HEK293 (cell line): ENCODE measurements around the gene NSUN6.

Experiments used
- CTCF ChIA-PET: fragments of 350-600 bp; formaldehyde crosslinking; extraction: SDS; loops from one replicate; lab custom pipeline; 2021; ENCODE audit warnings: antibody characterized with exemption; lab: Yijun Ruan, JAX
- POLR2A ChIA-PET: fragments of 300-600 bp; formaldehyde crosslinking; extraction: SDS; loops from one replicate; lab custom pipeline; 2020; ENCODE audit warnings: antibody characterized with exemption, inconsistent platforms; lab: Yijun Ruan, JAX
- H3K27ac ChIP-seq: fragments of 200-500 bp; sonication (Bioruptor generic); 2 replicates; pipeline ENCODE4 v1.5.1; 2014; ENCODE audit warnings: low read depth, low read length, control low read depth, inconsistent platforms; ENCODE audit errors: extremely low read depth
- H3K36me3 ChIP-seq, 2 experiments: fragments of 200-500 bp in 1 of 2; sonication (Bioruptor generic) in 1 of 2; 1 replicate in 1 of 2; 2 replicates in 1 of 2; pipeline ENCODE4 v1.5.1; 2014 to 2017; ENCODE audit warnings: inconsistent platforms in 2 of 2, low read length in 2 of 2; ENCODE audit not compliant: control insufficient read depth in 2 of 2, insufficient read depth in 1 of 2
- H3K4me1 ChIP-seq: fragments of 200-500 bp; sonication (Bioruptor generic); 2 replicates; pipeline ENCODE4 v1.5.1; 2014; ENCODE audit warnings: mild to moderate bottlenecking, low read length, inconsistent platforms; ENCODE audit not compliant: control insufficient read depth, insufficient read depth
- H3K4me3 ChIP-seq: 2 replicates; pipeline ENCODE4 v1.5.1; 2011; ENCODE audit warnings: low read depth, mild to moderate bottlenecking, control low read depth, low read length, moderate library complexity
- H3K9me3 ChIP-seq: fragments of 200-500 bp; sonication (Bioruptor generic); 2 replicates; pipeline ENCODE4 v1.5.1; 2014; ENCODE audit warnings: low read depth, low read length, inconsistent platforms; ENCODE audit not compliant: control insufficient read depth, insufficient read depth
- HIC1 ChIP-seq: fragments of 450-650 bp; formaldehyde crosslinking; IDR thresholded peaks from 2 replicates; pipeline ENCODE4 v1.5.1; 2016; ENCODE audit warnings: missing biosample characterization, missing genetic modification characterization
- IKZF3 ChIP-seq: fragments of 450-650 bp; IDR thresholded peaks from 2 replicates; pipeline ENCODE4 v1.5.0; 2018; ENCODE audit warnings: missing biosample characterization, mild to moderate bottlenecking, missing genetic modification characterization, moderate library complexity
- KLF1 ChIP-seq: fragments of 450-650 bp; formaldehyde crosslinking; IDR thresholded peaks from 2 replicates; pipeline ENCODE4 v1.5.1; 2016; ENCODE audit warnings: missing biosample characterization, missing genetic modification characterization
- PRDM6 ChIP-seq: fragments of 450-650 bp; formaldehyde crosslinking; IDR thresholded peaks from 2 replicates; pipeline ENCODE4 v1.5.1; 2017; ENCODE audit warnings: missing biosample characterization, missing genetic modification characterization
- SP3 ChIP-seq: fragments of 450-650 bp; formaldehyde crosslinking; IDR thresholded peaks from 2 replicates; pipeline ENCODE4 v1.5.1; 2016; ENCODE audit warnings: missing biosample characterization, missing genetic modification characterization
- ZFP69B ChIP-seq: fragments of 450-650 bp; formaldehyde crosslinking; IDR thresholded peaks from 2 replicates; pipeline ENCODE4 v1.5.1; 2016; ENCODE audit warnings: missing biosample characterization, missing genetic modification characterization
- ZNF114 ChIP-seq: fragments of 450-650 bp; formaldehyde crosslinking; IDR thresholded peaks from 2 replicates; pipeline ENCODE4 v1.5.0; 2017; ENCODE audit warnings: missing biosample characterization, missing genetic modification characterization
- ZNF26 ChIP-seq: fragments of 450-650 bp; formaldehyde crosslinking; IDR thresholded peaks from 2 replicates; pipeline ENCODE4 v1.5.1; 2016; ENCODE audit warnings: missing biosample characterization, missing genetic modification characterization
- ZNF302 ChIP-seq: fragments of 450-650 bp; formaldehyde crosslinking; IDR thresholded peaks from 2 replicates; pipeline ENCODE4 v1.5.1; 2016; ENCODE audit warnings: missing biosample characterization, missing genetic modification characterization, low read depth
- ZNF324 ChIP-seq: fragments of 450-650 bp; formaldehyde crosslinking; IDR thresholded peaks from 2 replicates; pipeline ENCODE4 v1.5.1; 2016; ENCODE audit warnings: missing biosample characterization, missing genetic modification characterization
- ZNF341 ChIP-seq: fragments of 450-650 bp; formaldehyde crosslinking; IDR thresholded peaks from 2 replicates; pipeline ENCODE4; 2016; ENCODE audit warnings: low read depth, missing biosample characterization, missing genetic modification characterization
- ZNF433 ChIP-seq: fragments of 450-650 bp; formaldehyde crosslinking; IDR thresholded peaks from 2 replicates; pipeline ENCODE4 v1.5.1; 2016; ENCODE audit warnings: missing biosample characterization, missing genetic modification characterization, low read depth
- ZNF501 ChIP-seq: fragments of 450-650 bp; formaldehyde crosslinking; IDR thresholded peaks from 2 replicates; pipeline ENCODE4 v1.5.1; 2016; ENCODE audit warnings: missing biosample characterization, missing genetic modification characterization
- ZNF530 ChIP-seq: fragments of 450-650 bp; formaldehyde crosslinking; IDR thresholded peaks from 2 replicates; pipeline ENCODE4 v1.5.1; 2016; ENCODE audit warnings: low read depth, missing biosample characterization, missing genetic modification characterization
- ZNF560 ChIP-seq: fragments of 450-650 bp; formaldehyde crosslinking; IDR thresholded peaks from 2 replicates; pipeline ENCODE4 v1.5.1; 2017; ENCODE audit warnings: missing biosample characterization, missing genetic modification characterization, borderline replicate concordance
- ZNF571 ChIP-seq: fragments of 450-650 bp; formaldehyde crosslinking; IDR thresholded peaks from 2 replicates; pipeline ENCODE4 v1.5.0; 2017; ENCODE audit warnings: missing biosample characterization, missing genetic modification characterization
- ZNF629 ChIP-seq: fragments of 450-650 bp; formaldehyde crosslinking; IDR thresholded peaks from 2 replicates; pipeline ENCODE4 v1.5.1; 2017; ENCODE audit warnings: missing biosample characterization, missing genetic modification characterization
- ZNF658 ChIP-seq: fragments of 450-650 bp; formaldehyde crosslinking; IDR thresholded peaks from 2 replicates; pipeline ENCODE4; 2016; ENCODE audit warnings: missing biosample characterization, missing genetic modification characterization
- ZNF837 ChIP-seq: fragments of 450-650 bp; formaldehyde crosslinking; IDR thresholded peaks from 2 replicates; pipeline ENCODE4 v1.5.1; 2016; ENCODE audit warnings: missing biosample characterization, missing genetic modification characterization
- ZSCAN16 ChIP-seq: fragments of 450-650 bp; formaldehyde crosslinking; IDR thresholded peaks from 2 replicates; pipeline ENCODE4 v1.5.1; 2016; ENCODE audit warnings: missing biosample characterization, missing genetic modification characterization
- ZXDB ChIP-seq: fragments of 450-650 bp; formaldehyde crosslinking; IDR thresholded peaks from 2 replicates; pipeline ENCODE4 v1.5.1; 2016; ENCODE audit warnings: missing biosample characterization, missing genetic modification characterization

Gene NSUN6

GRCh38 chr10:18498998-18499397, 152.4 kb downstream of the NSUN6 start (continued):
- TF ChIP-seq ZFP69B (tag by site-specific recombination) = no peak
- no peak for TF ChIP-seq ZNF114 (tag by site-specific recombination)
- TF ChIP-seq ZSCAN16 (tag by site-specific recombination) = no peak
- TF ChIP-seq SP3 (tag by site-specific recombination) = no peak
- TF ChIP-seq KLF1 (tag by site-specific recombination) = no peak
- TF ChIP-seq ZNF433 = no peak
- TF ChIP-seq ZNF302 (tag by site-specific recombination) = no peak
- TF ChIP-seq PRDM6 (tag by site-specific recombination) = no peak
- no peak for TF ChIP-seq IKZF3 (tag by site-specific recombination)

GRCh38 chr10:18497806-18498369, 153.5 kb downstream of the NSUN6 start:
- POLR2A ChIA-PET = no interaction called here

More at GRCh38 chr10:18497806-18498369, 153.5 kb downstream of the NSUN6 start:
- H3K9me3 ChIP-seq = no peaks in the 10 kb centered on the region
- no peak overlapping the region for H3K4me3 ChIP-seq
- no peaks in the 10 kb centered on the region for H3K36me3 ChIP-seq
- no peaks in the 10 kb centered on the region for H3K4me1 ChIP-seq
- no peak for TF ChIP-seq ZNF501 (tag by site-specific recombination)
- TF ChIP-seq KLF1 (tag by site-specific recombination) = no peak
- TF ChIP-seq ZNF658 (tag by site-specific recombination) = no peak
- TF ChIP-seq IKZF3 (tag by site-specific recombination) = no peak
- no peak for TF ChIP-seq ZNF837 (tag by site-specific recombination)
- no peak for TF ChIP-seq ZNF629 (tag by site-specific recombination)
- no peak for TF ChIP-seq ZXDB (tag by site-specific recombination)
- no peak for TF ChIP-seq ZNF530 (tag by site-specific recombination)
- no peak for TF ChIP-seq ZNF26 (tag by site-specific recombination)
- no peak for TF ChIP-seq ZNF571 (tag by site-specific recombination)
- TF ChIP-seq ZNF341 (tag by site-specific recombination) = no peak
- TF ChIP-seq ZSCAN16 (tag by site-specific recombination) = no peak
- TF ChIP-seq ZNF324 = no peak
- no peak for TF ChIP-seq ZNF560
- TF ChIP-seq HIC1 (tag by site-specific recombination) = no peak
- CTCF ChIA-PET = no interaction called here
- H3K27ac ChIP-seq = no peak overlapping the region
